Activated T-cell treated with anti-CD3 and anti-CD28 coated beads, Interleukin-2, amount 50 U/mL, for 72 hours (primary cell): Measurements from ENCODE around the gene SCAF4. TPM values are rescaled to one million over a fixed set of nuclear protein-coding genes. Genes with fewer than 3 reads are reported as not detected.

Experiments used
- ATAC-seq, 2 donors: fragments of 150-1000 bp; cut with Tn5 transposase; replicated peaks in 1 of 2; 2 replicates each; pipeline ENCODE4 v1.10.0; 2021; ENCODE audit warnings: moderate library complexity in 2 of 2, mild to moderate bottlenecking in 1 of 2
- DNase-seq, 2 donors: peaks; one replicate each; pipeline ENCODE4 v3.0.0; 2021 to 2022; ENCODE audit warnings: mixed read lengths in 1 of 2
- H3K27ac Mint-ChIP-seq: one replicate; pipeline ENCODE4 v1.8.0; 2022; ENCODE audit warnings: mild to moderate bottlenecking, moderate library complexity, mixed read lengths
- H3K27me3 Mint-ChIP-seq: one replicate; pipeline ENCODE4 v1.8.0; 2022; ENCODE audit warnings: low read depth, mixed read lengths
- H3K36me3 Mint-ChIP-seq, 2 donors: one replicate each; pipeline ENCODE4 v1.8.0; 2022; ENCODE audit warnings: mixed read lengths in 2 of 2, mild to moderate bottlenecking in 1 of 2; ENCODE audit not compliant: insufficient read depth in 2 of 2
- H3K4me1 Mint-ChIP-seq: one replicate; pipeline ENCODE4 v1.8.0; 2022; ENCODE audit warnings: low read depth, mixed read lengths
- H3K4me3 Mint-ChIP-seq, 2 donors: one replicate each; pipeline ENCODE4 v1.8.0; 2022; ENCODE audit warnings: mild to moderate bottlenecking in 2 of 2, mixed read lengths in 2 of 2, moderate library complexity in 2 of 2
- H3K9me3 Mint-ChIP-seq, 2 donors: one replicate each; pipeline ENCODE4 v1.8.0; 2022; ENCODE audit warnings: mixed read lengths in 2 of 2
- total RNA-seq, 2 donors: library from RNA; stranded (reverse); gene quantifications; one replicate each; pipeline ENCODE4 v1.2.3, GENCODE V29; 2022

Gene SCAF4
- total RNA-seq, 2 donors from 2014 or later, result 44.7 to 46.0 TPM

GRCh38 chr21:31720330-31720729 lies 11.6 kb downstream of the SCAF4 start:
- Mint-ChIP-seq H3K36me3 (peaks cover 2 to 5% of the 10 kb centered on the region in 2 donors), H3K4me1 (peaks cover 71% of the 10 kb centered on the region), H3K9me3 (no peaks in the 10 kb centered on the region), H3K4me3 (no peak overlapping the region), H3K27ac (no peak overlapping the region), H3K27me3 (no peaks in the 10 kb centered on the region)
- ATAC-seq (no peak), DNase-seq (no peak)

GRCh38 chr21:31716106-31716505 lies 15.8 kb downstream of the SCAF4 start:
- H3K9me3 Mint-ChIP-seq, result no peaks in the 10 kb centered on the region
- no peak for DNase-seq
- peaks cover 2 to 4% of the 10 kb centered on the region in 2 donors for H3K36me3 Mint-ChIP-seq
- H3K4me1 Mint-ChIP-seq, result peaks cover 80% of the 10 kb centered on the region
- peak overlapping the region; percentile 48 for H3K27ac Mint-ChIP-seq
- no peaks in the 10 kb centered on the region for H3K27me3 Mint-ChIP-seq
- no peak overlapping the region for H3K4me3 Mint-ChIP-seq
- ATAC-seq, result no peak

- Mint-ChIP-seq H3K27me3 (no peaks in the 10 kb centered on the region), H3K9me3 (no peaks in the 10 kb centered on the region), H3K4me1 (peaks cover 76% of the 10 kb centered on the region), H3K36me3 (peaks cover 2% of the 10 kb centered on the region in 2 donors), H3K27ac (peak overlapping the region; percentile 93), H3K4me3 (peak overlapping the region; percentile 35 to 82)
- ATAC-seq, result no peak
- no peak for DNase-seq
These were observed 17.1 kb downstream of the SCAF4 start for GRCh38 chr21:31714741-31715365.

GRCh38 chr21:31713973-31714740 lies 17.8 kb downstream of the SCAF4 start:
- peak overlapping the region; percentile 35 to 82 for H3K4me3 Mint-ChIP-seq
- H3K9me3 Mint-ChIP-seq, result no peaks in the 10 kb centered on the region
- peaks cover 76% of the 10 kb centered on the region for H3K4me1 Mint-ChIP-seq
- H3K27ac Mint-ChIP-seq, result peak overlapping the region; percentile 93
- H3K36me3 Mint-ChIP-seq, result no peaks in the 10 kb centered on the region
- DNase-seq (peak; percentile 22 to 27), ATAC-seq (peak; percentile 95 to 96)
- H3K27me3 Mint-ChIP-seq, result no peaks in the 10 kb centered on the region

- ATAC-seq (no peak), DNase-seq (no peak)
- peak overlapping the region in 1 of 2 donors; percentile 82 for H3K4me3 Mint-ChIP-seq
- no peaks in the 10 kb centered on the region for H3K9me3 Mint-ChIP-seq
- H3K27me3 Mint-ChIP-seq, result no peaks in the 10 kb centered on the region
- H3K27ac Mint-ChIP-seq, result peak overlapping the region; percentile 80
- no peaks in the 10 kb centered on the region for H3K36me3 Mint-ChIP-seq
- peaks cover 74% of the 10 kb centered on the region for H3K4me1 Mint-ChIP-seq
These were observed 18.8 kb downstream of the SCAF4 start for GRCh38 chr21:31713115-31713514.

GRCh38 chr21:31711745-31712285 lies 20.1 kb downstream of the SCAF4 start:
- Mint-ChIP-seq H3K4me3 (no peak overlapping the region), H3K27ac (no peak overlapping the region), H3K9me3 (no peaks in the 10 kb centered on the region), H3K4me1 (peaks cover 80% of the 10 kb centered on the region), H3K27me3 (no peaks in the 10 kb centered on the region), H3K36me3 (no peaks in the 10 kb centered on the region)
- ATAC-seq (no peak), DNase-seq (no peak)

- Mint-ChIP-seq H3K4me1 (peaks cover 80% of the 10 kb centered on the region), H3K9me3 (no peaks in the 10 kb centered on the region), H3K27ac (no peak overlapping the region)
These were observed 20.6 kb downstream of the SCAF4 start for GRCh38 chr21:31711326-31711725.

GRCh38 chr21:31710586-31710985 lies 21.3 kb downstream of the SCAF4 start:
- Mint-ChIP-seq H3K36me3 (no peaks in the 10 kb centered on the region), H3K4me1 (peaks cover 79% of the 10 kb centered on the region), H3K9me3 (no peaks in the 10 kb centered on the region), H3K4me3 (no peak overlapping the region), H3K27me3 (no peaks in the 10 kb centered on the region), H3K27ac (no peak overlapping the region)
- no peak for ATAC-seq
- no peak for DNase-seq

More at GRCh38 chr21:31711326-31711725, 20.6 kb downstream of the SCAF4 start:
- H3K36me3 Mint-ChIP-seq, result no peaks in the 10 kb centered on the region
- no peak overlapping the region for H3K4me3 Mint-ChIP-seq
- ATAC-seq, result no peak
- DNase-seq, result no peak
- H3K27me3 Mint-ChIP-seq, result no peaks in the 10 kb centered on the region

- no peak overlapping the region for H3K4me3 Mint-ChIP-seq
- no peak overlapping the region for H3K27ac Mint-ChIP-seq
- H3K9me3 Mint-ChIP-seq, result no peaks in the 10 kb centered on the region
- H3K36me3 Mint-ChIP-seq, result peaks cover 0 to 4% of the 10 kb centered on the region in 2 donors
- no peak for DNase-seq
- H3K27me3 Mint-ChIP-seq, result no peaks in the 10 kb centered on the region
- H3K4me1 Mint-ChIP-seq, result peaks cover 63% of the 10 kb centered on the region
- ATAC-seq, result no peak
These were observed 23.4 kb downstream of the SCAF4 start for GRCh38 chr21:31708541-31708940.

- peaks cover 0 to 10% of the 10 kb centered on the region in 2 donors for H3K36me3 Mint-ChIP-seq
- no peak overlapping the region for H3K27ac Mint-ChIP-seq
- H3K27me3 Mint-ChIP-seq, result no peaks in the 10 kb centered on the region
- ATAC-seq (no peak), DNase-seq (no peak)
- H3K4me3 Mint-ChIP-seq, result peak overlapping the region in 1 of 2 donors; percentile 19
- peaks cover 54% of the 10 kb centered on the region for H3K4me1 Mint-ChIP-seq
- no peaks in the 10 kb centered on the region for H3K9me3 Mint-ChIP-seq
These were observed 24.4 kb downstream of the SCAF4 start for GRCh38 chr21:31707499-31707898.

GRCh38 chr21:31706562-31706961 lies 25.4 kb downstream of the SCAF4 start:
- Mint-ChIP-seq H3K9me3 (no peaks in the 10 kb centered on the region), H3K4me1 (peaks cover 47% of the 10 kb centered on the region), H3K36me3 (peaks cover 1 to 16% of the 10 kb centered on the region in 2 donors)

GRCh38 chr21:31700040-31700439 lies 31.9 kb downstream of the SCAF4 start:
- DNase-seq (no peak), ATAC-seq (no peak)
- no peaks in the 10 kb centered on the region for H3K27me3 Mint-ChIP-seq
- peaks cover 9 to 34% of the 10 kb centered on the region in 2 donors for H3K36me3 Mint-ChIP-seq
- H3K9me3 Mint-ChIP-seq, result no peaks in the 10 kb centered on the region
- H3K4me3 Mint-ChIP-seq, result no peak overlapping the region
- peaks cover 9% of the 10 kb centered on the region for H3K4me1 Mint-ChIP-seq
- no peak overlapping the region for H3K27ac Mint-ChIP-seq

More at GRCh38 chr21:31706562-31706961, 25.4 kb downstream of the SCAF4 start:
- ATAC-seq (no peak), DNase-seq (no peak)
- Mint-ChIP-seq H3K27ac (no peak overlapping the region), H3K27me3 (no peaks in the 10 kb centered on the region), H3K4me3 (no peak overlapping the region)

GRCh38 chr21:31698461-31698860 lies 33.5 kb downstream of the SCAF4 start:
- H3K27ac Mint-ChIP-seq, result peak overlapping the region; percentile 70
- H3K9me3 Mint-ChIP-seq, result no peaks in the 10 kb centered on the region
- peaks cover 5% of the 10 kb centered on the region for H3K4me1 Mint-ChIP-seq
- DNase-seq (no peak), ATAC-seq (no peak)
- peaks cover 10 to 39% of the 10 kb centered on the region in 2 donors for H3K36me3 Mint-ChIP-seq
- H3K27me3 Mint-ChIP-seq, result no peaks in the 10 kb centered on the region
- H3K4me3 Mint-ChIP-seq, result no peak overlapping the region
